Stimulated activated naive B cell treated with anti-CD40 and anti-IgM and Interleukin-4, amounts not matched to agents 10 μg/mL and 1 μg/mL and 100 μg/mL, for 72 hours (primary cell): ENCODE measurements around the gene OR4B1.
"Not testable (repeated sequence)": the region's sequence is repeated elsewhere in the genome, so short reads cannot be mapped to it uniquely, and the experiment has no call there.

Experiments used
- ATAC-seq, 2 donors: fragments of 150-1000 bp; cut with Tn5 transposase; replicated peaks; 2 replicates each; pipeline ENCODE4 v1.10.0; 2021; ENCODE audit warnings: moderate library complexity in 1 of 2
- DNase-seq: peaks from one replicate; pipeline ENCODE4 v3.0.0; 2021
- H3K27ac Mint-ChIP-seq: one replicate; pipeline ENCODE4 v1.8.0; 2022; ENCODE audit warnings: mild to moderate bottlenecking, mixed read lengths
- H3K27me3 Mint-ChIP-seq, 2 donors: one replicate each; pipeline ENCODE4 v1.8.0; 2022; ENCODE audit warnings: mixed read lengths in 2 of 2
- H3K36me3 Mint-ChIP-seq, 2 donors: one replicate each; pipeline ENCODE4 v1.8.0; 2022; ENCODE audit warnings: mixed read lengths in 2 of 2, mild to moderate bottlenecking in 1 of 2
- H3K4me1 Mint-ChIP-seq, 2 donors: one replicate each; pipeline ENCODE4 v1.8.0; 2022; ENCODE audit warnings: mixed read lengths in 2 of 2, mild to moderate bottlenecking in 1 of 2
- H3K4me3 Mint-ChIP-seq, 2 donors: one replicate each; pipeline ENCODE4 v1.8.0; 2022; ENCODE audit warnings: mild to moderate bottlenecking in 2 of 2, mixed read lengths in 2 of 2, moderate library complexity in 1 of 2
- H3K9me3 Mint-ChIP-seq, 2 donors: one replicate each; pipeline ENCODE4 v1.8.0; 2022; ENCODE audit warnings: mixed read lengths in 2 of 2, mild to moderate bottlenecking in 1 of 2

The OR4B1 gene

GRCh38 chr11:48207881-48208280 lies 8.7 kb upstream of the OR4B1 start:
- H3K9me3 Mint-ChIP-seq, result no peaks in the 10 kb centered on the region
- H3K36me3 Mint-ChIP-seq, result no peaks in the 10 kb centered on the region
- peaks cover 13 to 35% of the 10 kb centered on the region in 2 donors for H3K27me3 Mint-ChIP-seq
- H3K4me1 Mint-ChIP-seq, result no peaks in the 10 kb centered on the region
- ATAC-seq, result no peak
- DNase-seq, result no peak
- H3K4me3 Mint-ChIP-seq, result no peak overlapping the region
- no peak overlapping the region for H3K27ac Mint-ChIP-seq

GRCh38 chr11:48210052-48210451 lies 6.6 kb upstream of the OR4B1 start:
- peaks cover 16 to 40% of the 10 kb centered on the region in 2 donors for H3K27me3 Mint-ChIP-seq
- H3K9me3 Mint-ChIP-seq, result no peaks in the 10 kb centered on the region
- no peak overlapping the region for H3K27ac Mint-ChIP-seq
- no peak overlapping the region for H3K4me3 Mint-ChIP-seq
- DNase-seq, result no peak
- ATAC-seq, result no peak
- no peaks in the 10 kb centered on the region for H3K36me3 Mint-ChIP-seq
- H3K4me1 Mint-ChIP-seq, result peaks cover 0 to under 1% of the 10 kb centered on the region in 2 donors

GRCh38 chr11:48228761-48229160 lies 12.2 kb downstream of the OR4B1 start:
- H3K27ac Mint-ChIP-seq, result no peak overlapping the region
- H3K27me3 Mint-ChIP-seq, result peaks cover 22 to 26% of the 10 kb centered on the region in 2 donors
- H3K4me1 Mint-ChIP-seq, result no peaks in the 10 kb centered on the region
- DNase-seq (no peak), ATAC-seq (no peak)
- H3K36me3 Mint-ChIP-seq, result no peaks in the 10 kb centered on the region
- H3K9me3 Mint-ChIP-seq, result peaks cover 7 to 12% of the 10 kb centered on the region in 2 donors
- no peak overlapping the region for H3K4me3 Mint-ChIP-seq

- not testable (repeated sequence) for H3K36me3 Mint-ChIP-seq, DNase-seq, H3K27ac Mint-ChIP-seq, H3K4me1 Mint-ChIP-seq, H3K4me3 Mint-ChIP-seq, ATAC-seq
- H3K27me3 Mint-ChIP-seq, result peaks cover 28 to 32% of the 10 kb centered on the region in 2 donors
- peaks cover 7 to 13% of the 10 kb centered on the region in 2 donors for H3K9me3 Mint-ChIP-seq
These were observed 13.4 kb downstream of the OR4B1 start for GRCh38 chr11:48230057-48230456.

- Mint-ChIP-seq H3K4me3 (no peak overlapping the region), H3K27ac (no peak overlapping the region), H3K36me3 (no peaks in the 10 kb centered on the region), H3K4me1 (no peaks in the 10 kb centered on the region), H3K9me3 (peaks cover 0 to 1% of the 10 kb centered on the region in 2 donors), H3K27me3 (peaks cover 33 to 34% of the 10 kb centered on the region in 2 donors)
- DNase-seq (no peak), ATAC-seq (no peak)
These were observed 21.1 kb downstream of the OR4B1 start for GRCh38 chr11:48237727-48238126.

GRCh38 chr11:48242501-48242900 lies 25.9 kb downstream of the OR4B1 start:
- Mint-ChIP-seq H3K36me3 (no peaks in the 10 kb centered on the region), H3K27me3 (peaks cover 25 to 28% of the 10 kb centered on the region in 2 donors), H3K9me3 (no peaks in the 10 kb centered on the region), H3K27ac (no peak overlapping the region), H3K4me3 (no peak overlapping the region), H3K4me1 (no peaks in the 10 kb centered on the region)
- DNase-seq (no peak), ATAC-seq (no peak)

GRCh38 chr11:48244804-48245203 lies 28.2 kb downstream of the OR4B1 start, which contains the start of gene OR4X2:
Gene OR4X2 (plus strand): TSS chr11:48245104. CDS start chr11:48245104, 0 bp downstream.
- ATAC-seq (no peak), DNase-seq (no peak)
- no peak within 1 kb of the TSS for H3K4me3 Mint-ChIP-seq
- peaks cover 25 to 33% of the 10 kb centered on the region in 2 donors for H3K27me3 Mint-ChIP-seq
- no peaks in the 10 kb centered on the region for H3K4me1 Mint-ChIP-seq
- H3K36me3 Mint-ChIP-seq, result no peaks in the 10 kb centered on the region
- peaks cover 5 to 6% of the 10 kb centered on the region in 2 donors for H3K9me3 Mint-ChIP-seq
- H3K27ac Mint-ChIP-seq, result no peak within 1 kb of the TSS

GRCh38 chr11:48248902-48249301 lies 32.3 kb downstream of the OR4B1 start:
- H3K4me3 Mint-ChIP-seq, result no peak overlapping the region
- DNase-seq, result no peak
- no peaks in the 10 kb centered on the region for H3K4me1 Mint-ChIP-seq
- H3K27me3 Mint-ChIP-seq, result peaks cover 15 to 28% of the 10 kb centered on the region in 2 donors
- H3K9me3 Mint-ChIP-seq, result peaks cover 5 to 15% of the 10 kb centered on the region in 2 donors
- no peak for ATAC-seq
- no peak overlapping the region for H3K27ac Mint-ChIP-seq
- no peaks in the 10 kb centered on the region for H3K36me3 Mint-ChIP-seq

- DNase-seq, result no peak
These were observed 45.0 kb downstream of the OR4B1 start for GRCh38 chr11:48261600-48261999.

GRCh38 chr11:48263423-48263911 lies 46.9 kb downstream of the OR4B1 start, which contains the start of gene OR4X1:
Gene OR4X1 (plus strand): TSS chr11:48263861. CDS start chr11:48263861, 0 bp downstream.
- DNase-seq (no peak), ATAC-seq (no peak)
- H3K4me3 Mint-ChIP-seq, result no peak within 1 kb of the TSS
- H3K9me3 Mint-ChIP-seq, result no peaks in the 10 kb centered on the region
- no peaks in the 10 kb centered on the region for H3K4me1 Mint-ChIP-seq
- no peaks in the 10 kb centered on the region for H3K36me3 Mint-ChIP-seq
- H3K27ac Mint-ChIP-seq, result no peak within 1 kb of the TSS
- peaks cover 9 to 26% of the 10 kb centered on the region in 2 donors for H3K27me3 Mint-ChIP-seq

More at GRCh38 chr11:48261600-48261999, 45.0 kb downstream of the OR4B1 start:
- H3K4me1 Mint-ChIP-seq, result no peaks in the 10 kb centered on the region
- peaks cover 21 to 36% of the 10 kb centered on the region in 2 donors for H3K27me3 Mint-ChIP-seq
- ATAC-seq, result no peak
- no peaks in the 10 kb centered on the region for H3K9me3 Mint-ChIP-seq
- no peaks in the 10 kb centered on the region for H3K36me3 Mint-ChIP-seq
- no peak overlapping the region for H3K4me3 Mint-ChIP-seq
- no peak overlapping the region for H3K27ac Mint-ChIP-seq
